ENCODE data around the gene C22orf39.

C22orf39 gene

DNA sequence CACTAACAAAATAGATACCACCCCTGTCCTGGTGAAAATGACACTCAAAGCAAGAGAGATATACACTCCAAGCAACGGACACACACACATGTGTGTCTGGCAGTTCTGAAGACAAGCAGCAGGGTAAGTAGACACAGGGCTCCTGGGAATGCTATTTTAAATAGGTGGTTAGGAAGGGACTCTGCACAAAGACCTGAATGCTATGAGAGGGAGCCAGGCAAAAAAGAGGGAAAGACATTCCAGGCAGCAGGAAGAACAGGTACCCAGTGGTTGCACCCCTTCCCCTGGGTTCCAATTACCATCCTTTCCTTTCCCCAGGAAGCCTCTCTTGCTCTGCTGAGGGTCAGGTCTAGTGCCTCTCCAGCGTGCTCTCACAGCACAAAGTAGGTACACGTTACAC lies 28.5 kb upstream of the C22orf39 start:
- DNase-seq, result no peak

DNA sequence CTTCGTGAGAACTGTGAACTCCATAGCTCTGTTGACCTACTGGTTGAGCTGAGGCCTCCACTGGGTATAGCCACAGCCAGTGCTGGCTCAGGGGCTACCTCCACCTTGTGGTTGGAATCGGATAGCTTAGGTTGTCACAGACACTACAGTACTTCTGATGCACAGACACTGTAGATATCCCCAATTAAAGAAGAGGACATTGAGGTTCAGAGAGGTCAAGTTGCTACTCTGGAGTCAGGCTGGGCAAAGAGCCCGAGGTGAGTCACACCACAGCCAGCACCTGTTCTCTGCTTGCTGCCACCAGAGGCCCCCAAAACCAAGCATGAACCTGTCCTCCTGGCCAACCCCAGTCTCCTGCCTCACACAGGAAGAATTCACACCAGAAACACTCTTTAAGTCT lies 26.1 kb upstream of the C22orf39 start:
- no peak for DNase-seq

DNA sequence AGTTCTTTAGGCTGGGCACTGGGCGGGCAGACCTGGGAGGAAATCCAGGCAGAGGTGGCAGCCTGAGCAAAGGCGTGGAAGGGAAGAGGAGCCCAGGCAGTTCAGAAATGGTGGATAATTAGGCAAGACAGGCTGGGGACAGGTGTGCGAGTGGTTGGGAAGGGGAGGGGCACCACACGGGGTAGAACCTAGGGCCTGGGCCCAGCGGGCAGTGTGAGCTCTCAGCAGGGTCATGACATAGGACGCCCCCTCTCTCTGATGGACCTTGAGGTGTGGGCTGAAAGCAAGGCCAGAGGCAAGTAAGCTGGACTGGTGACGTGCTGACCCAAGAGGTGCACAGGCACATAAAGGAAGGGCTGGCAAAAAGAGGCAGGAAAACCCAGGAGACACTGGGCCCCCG lies 24.7 kb upstream of the C22orf39 start:
- no peak for DNase-seq

DNA sequence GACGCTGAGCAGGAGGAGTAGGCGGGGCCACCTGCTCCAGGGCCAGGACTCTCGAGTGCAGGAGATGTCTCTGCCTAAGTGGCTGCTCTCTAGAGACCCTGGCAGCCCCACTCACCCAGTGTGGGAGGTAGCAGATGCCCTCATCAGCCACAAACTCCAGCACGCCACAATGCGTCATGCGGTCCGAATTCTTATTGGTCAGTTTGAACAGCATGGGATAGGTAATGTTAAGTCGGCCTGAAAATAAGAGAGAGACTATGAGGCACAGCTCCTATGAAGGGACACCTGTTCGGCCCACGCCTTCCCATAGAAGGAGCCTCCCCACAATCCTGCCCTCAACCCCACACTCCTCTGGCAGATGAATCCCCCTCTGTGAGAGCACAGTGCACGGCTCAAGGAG lies 24.1 kb upstream of the C22orf39 start:
- no peak for DNase-seq

DNA sequence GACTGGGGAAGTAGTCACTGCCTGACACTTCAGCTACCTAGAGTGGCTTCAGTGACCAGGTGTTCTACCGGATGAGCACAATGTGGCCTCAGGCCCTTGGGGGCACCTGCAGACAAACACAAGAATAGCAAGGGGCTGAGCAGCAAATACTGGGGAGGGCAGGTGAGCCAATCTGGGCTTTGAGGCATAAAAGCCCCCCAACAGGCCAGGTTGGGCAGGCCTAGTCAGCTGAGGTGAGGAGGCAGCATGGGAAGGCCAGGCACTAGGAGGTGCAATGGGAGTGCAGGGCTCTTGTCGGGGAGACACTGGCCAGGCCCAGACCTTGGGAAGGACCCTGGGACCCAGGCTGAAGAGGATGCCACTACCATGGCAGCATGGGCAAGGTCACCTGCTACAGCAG lies 22.5 kb upstream of the C22orf39 start:
- no peak for DNase-seq

DNA sequence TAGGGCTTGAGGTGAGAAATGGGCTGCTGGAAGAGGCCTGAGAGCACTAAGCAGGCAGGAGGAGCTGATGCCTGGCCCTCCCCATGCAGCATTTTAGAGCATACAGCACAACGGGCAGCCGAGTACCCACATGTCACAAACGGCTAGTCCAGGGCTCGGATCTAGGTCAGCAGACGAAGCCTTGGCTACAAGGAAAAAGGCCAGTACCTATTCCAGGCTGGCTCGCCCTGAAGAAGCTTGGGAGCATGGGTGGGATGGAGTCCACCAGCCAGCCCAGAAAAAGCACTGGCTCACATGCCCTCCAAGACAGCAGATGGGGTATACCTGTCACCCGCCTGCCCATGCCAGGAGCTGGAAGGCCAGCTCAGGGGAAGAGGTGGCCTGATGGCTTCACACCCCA lies 21.9 kb upstream of the C22orf39 start:
- DNase-seq, result no peak

DNA sequence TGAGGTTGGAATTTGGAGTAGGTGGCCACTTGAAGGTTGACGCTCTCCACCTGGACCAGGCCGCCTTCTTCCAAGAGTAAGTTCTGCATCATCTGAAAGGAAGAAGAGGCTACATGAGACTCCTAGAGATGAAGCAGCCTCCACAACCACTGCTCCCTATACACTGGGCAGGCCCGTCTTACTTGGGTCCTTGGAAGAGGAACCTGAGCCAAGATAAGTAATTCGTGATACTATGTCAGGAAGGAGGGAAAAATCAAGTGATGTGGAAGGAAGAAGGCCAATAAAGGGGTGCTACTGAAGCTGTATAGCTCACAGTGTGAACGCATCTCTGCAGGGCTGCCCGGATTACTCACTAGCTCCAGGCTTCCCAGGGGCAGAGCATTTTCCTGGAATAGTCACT lies 20.4 kb upstream of the C22orf39 start:
- no peak for DNase-seq

DNA sequence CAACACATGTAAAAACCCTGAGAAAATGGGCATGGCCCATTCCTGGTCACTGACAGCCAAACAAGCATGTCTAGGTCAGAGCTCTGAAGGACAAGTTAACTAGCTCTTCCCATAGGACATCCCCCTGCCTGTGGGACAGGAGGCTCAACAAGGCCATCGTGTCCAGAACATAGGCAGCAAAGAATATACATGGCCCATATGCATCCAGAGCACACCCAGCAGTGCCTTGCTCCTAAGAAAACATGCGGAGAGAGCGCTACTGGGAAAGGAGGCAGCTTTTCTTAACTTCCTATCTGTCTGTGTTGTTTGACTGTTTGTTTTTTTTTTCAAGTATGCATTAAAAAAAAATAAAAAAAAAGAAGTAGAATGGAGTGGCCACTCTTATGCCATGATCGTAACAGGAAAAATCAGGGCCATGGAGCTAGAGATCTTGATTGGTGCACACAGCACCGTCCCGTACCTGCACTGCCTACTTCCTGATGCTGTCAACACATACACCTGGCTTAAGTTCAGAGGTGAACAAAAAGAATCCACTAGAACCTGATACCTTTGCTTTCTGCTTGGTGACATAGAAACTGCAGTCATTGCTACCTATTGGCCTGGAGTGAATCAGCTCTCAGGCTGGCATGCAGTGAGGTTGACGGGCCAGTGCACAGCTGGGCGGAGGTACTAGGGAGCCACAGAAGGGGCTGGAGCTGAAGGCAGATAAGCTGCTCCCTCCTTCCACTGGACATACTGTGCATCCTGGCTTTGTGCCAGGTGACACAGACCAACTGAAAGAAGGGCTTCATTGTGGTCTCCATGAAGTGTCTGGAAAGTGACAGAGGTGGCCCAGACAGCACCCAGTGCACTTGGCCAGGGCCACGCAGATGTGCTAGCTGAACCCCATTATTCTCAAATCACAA lies 19.6 kb upstream of the C22orf39 start:
- DNase-seq, result no peak

DNA sequence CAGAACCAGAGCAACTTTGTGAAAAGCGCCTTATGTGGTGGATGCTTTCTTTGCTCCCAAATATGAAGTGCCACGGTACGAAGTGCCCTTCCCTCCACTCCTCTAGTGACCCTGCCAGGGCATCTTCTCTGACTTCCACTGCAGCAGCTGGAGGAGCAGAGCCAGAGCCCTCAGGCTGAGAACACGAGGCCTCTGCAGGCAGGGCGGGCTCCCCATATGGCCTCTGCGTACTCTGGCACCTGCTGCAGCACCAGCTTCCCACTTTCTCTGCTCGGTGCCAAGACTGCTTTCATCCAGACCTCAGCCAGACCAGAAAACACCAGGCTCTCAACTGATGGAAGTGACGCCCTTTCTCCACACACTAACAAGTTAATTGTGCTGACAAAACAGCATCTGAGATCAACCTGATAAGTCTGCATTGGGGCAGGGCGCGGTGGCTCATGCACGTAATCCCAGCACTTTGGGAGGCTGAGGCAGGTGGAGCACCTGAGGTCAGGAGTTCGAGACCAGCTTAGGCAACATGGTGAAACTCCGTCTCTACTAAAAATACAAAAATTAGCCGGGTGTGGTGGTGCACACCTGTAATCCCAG lies 18.7 kb upstream of the C22orf39 start:
- DNase-seq, result no peak

DNA sequence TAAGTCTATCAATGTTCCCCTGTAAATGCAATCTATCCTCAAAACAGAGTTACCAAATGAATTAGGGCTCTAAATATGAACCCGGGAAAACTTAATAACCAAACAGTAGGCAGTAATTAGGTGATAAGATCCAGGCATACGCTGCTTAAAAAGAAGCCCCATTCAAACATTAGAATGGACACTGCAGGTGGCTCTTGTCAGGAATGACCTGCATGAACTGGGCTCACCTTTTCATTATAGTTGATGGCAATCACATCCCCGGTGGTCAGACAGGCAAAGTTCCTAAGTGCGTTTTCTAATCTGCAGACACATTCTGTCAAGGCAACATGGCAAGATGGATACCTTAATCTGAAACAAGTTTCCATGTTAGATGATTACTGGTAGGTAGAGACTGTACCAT lies 17.5 kb upstream of the C22orf39 start:
- no peak for DNase-seq

DNA sequence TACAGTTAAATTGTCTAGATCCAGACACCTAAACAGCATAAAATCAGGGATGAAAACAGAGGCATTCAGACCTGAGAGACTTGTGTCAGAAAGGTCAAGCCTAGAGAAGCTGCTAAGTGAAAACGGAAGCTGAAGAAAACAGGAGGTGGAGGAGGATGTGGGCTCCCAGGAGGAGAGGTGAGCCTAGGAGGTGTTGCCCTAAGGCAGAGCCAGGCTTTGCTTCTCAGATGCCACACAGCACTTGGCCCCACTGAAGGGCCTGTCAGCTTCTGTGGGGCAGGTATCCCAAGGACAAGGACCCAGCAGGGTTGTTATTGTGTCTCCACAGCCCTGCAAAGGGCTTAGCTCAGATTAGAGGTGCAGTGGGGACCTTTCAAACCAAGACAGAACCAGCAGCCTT lies 17.0 kb upstream of the C22orf39 start:
- DNase-seq, result no peak

DNA sequence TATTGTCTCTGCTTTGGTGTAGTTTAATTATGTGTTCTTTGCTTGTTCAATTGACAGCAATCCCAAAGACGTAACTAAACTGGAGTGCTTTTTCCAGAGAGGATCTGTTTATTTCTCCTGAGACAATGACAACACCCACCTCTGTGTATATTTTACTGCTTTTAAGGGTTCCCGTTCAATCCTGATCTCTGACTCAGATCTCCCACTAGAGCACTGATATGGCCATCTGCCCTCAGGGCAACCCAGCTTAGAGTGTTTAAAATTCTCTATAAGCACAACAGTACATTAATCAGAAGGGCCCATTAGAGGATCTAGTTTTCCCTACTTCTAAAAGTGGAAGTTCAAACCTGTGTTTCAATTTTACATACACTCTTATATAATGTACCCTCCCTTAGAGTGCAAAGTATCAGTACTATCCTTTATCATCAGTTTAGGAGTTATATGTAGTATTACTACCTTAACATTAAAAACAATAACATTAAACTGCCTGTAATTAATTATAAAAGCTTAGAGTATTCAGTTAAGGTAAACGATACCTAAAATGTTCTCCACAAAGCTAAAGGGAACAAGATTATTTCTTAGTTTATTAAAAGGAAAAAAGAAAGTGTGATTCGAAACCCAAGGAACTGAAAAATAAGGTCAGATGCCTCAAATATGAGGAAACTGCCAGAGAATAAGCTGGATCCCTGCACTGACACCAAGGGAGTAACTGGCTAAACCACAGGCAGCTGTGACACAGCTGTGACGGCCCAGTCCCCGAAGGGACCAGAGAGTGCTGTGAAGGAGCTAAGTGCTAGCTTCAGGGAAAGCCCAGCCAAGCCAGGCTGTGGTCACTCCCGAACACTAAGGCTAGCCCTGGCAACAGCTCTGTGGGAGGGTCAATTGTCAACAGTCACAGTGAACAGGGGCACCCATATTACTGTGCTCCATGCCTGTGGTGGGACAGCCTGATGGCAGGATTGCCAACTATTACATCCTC lies 16.3 kb upstream of the C22orf39 start:
- no peak for DNase-seq

DNA sequence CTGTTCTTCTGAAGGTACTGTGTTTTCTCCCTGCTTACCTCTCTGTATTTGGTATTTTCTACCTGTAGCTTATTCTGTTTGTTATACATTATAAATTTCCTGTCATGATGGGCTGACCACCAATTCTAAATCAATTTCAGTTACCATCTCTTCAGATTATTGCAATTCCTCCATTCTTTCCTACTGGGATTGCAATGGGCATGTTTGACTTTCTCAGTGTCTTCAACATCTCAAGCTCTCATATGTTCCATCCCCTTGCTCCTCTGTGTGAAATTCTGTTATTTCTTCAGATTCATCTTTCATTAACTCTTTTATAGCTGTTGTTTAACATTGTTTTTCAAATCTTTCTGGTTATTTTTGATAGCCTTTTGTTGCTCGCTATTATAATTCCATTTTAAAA lies 15.5 kb upstream of the C22orf39 start:
- DNase-seq, result no peak

DNA sequence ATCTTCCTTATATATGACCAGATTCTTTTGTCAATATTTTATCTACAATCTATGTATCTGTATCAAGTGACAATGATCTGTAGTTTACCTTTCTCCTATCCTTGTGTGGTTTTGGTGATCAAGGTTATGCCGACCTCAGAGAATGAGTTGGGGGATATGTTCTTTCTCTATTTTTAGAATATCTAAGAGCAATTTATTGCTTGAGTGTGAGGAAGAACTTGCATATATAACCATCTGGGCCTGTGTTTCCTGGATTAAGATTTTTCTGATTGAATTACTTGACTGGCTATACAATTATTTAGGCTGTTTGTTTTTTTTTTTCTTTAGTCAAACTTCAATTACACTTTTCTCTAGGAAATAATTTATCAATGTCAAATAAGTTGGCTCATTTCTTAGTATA lies 14.0 kb upstream of the C22orf39 start:
- DNase-seq, result no peak

DNA sequence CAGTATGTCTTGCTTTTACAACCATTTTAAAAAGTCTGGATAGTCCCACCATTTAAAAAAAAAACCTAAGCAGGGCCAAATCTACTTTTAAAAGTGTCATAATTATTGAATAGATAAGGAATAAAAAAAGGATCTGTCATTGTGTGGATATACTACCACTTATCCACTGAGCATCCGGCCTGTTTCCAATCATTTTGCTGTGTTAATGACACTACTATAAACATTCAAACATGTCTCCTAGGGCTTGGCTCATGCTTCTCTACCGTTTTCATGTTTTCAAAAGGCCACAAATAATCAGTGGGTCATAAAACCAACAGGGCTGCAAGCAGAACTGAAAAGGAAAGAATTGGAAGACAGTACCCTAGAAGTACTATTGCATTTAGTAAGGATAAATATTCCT lies 12.5 kb upstream of the C22orf39 start:
- no peak for DNase-seq

DNA sequence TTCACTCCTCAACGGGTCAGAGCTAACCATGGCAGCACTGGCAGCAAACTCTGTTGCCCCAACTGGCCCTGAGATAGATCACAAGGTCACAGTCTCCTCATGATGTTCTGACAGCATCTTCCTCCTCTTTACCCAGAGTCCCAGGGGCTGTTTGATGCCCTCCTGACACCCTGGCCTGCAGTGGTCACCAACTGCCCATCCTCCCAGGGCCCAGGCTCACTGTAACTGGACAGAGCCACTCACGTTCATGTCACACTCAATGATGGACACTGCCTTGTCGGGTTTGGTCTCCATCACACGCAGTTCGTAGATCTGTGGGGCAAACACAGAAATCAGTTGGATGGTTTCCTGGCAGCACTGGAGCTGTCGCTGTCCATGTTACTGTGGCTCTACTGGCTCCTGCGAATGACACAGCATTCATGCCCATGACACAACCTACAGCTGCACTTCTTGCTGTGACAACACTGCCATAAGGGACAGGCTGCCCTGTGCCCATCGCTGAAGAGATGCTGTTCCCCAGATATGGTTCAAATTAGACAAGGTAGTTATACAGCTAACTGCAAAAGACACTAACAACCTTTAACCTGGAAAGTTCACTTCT lies 10.4 kb upstream of the C22orf39 start:
- no peak for DNase-seq

DNA sequence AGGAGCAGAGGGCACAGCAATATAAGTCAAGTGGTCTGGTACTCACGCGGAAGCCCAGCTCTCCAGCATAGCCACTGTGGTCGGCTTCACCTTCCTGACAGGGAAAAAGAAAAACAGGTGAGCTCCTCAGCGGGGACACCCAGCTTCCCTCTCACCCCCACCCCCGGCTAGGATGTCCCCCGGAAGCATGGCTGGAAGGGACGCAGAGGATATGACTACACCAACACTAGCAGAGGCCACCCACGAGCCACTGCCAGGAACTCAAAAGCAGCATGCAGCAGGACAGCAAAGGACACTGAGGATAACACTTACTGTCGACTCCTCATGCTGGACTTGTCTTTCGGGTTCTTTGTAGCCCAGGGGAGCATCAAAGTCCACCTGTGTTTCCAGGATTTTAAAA lies 9.0 kb upstream of the C22orf39 start:
- no peak for DNase-seq

DNA sequence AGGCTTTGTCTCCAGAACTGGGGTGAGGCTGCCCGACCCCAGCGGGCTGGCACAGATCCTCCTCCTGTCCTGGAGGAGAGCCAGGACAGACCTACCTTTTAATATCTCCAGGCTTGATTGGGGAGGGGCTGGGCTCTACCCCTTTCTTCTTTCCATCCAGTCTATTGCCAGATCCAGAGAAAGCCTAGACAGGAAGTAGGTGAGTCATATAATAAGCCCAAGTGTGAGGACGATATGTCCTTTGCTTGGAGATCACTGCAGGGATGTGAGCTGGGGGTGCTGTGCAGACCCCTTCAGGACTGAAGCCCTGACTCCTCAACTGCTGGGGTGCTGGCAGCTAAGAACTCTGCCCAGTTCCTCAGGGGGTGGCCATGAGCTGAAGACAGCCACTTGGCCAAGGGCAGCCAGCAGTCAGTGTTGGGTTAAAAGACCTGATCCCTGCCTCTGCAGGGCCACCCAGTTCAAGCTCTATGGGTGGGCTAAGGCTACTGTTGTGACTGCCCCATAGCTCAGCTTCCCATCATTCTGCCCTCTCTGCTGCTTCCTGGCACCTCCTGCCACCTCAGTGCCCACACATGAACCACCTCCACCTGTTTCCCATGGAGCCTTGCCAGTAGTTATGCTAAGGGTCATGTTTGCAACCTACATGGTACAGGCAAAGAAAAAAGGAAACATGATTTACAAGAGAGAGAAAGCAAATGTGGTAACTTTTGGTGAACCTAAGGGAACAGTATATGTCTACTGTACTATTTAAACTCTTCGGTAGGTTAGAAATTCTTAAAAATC lies 8.3 kb upstream of the C22orf39 start:
- DNase-seq, result no peak

DNA sequence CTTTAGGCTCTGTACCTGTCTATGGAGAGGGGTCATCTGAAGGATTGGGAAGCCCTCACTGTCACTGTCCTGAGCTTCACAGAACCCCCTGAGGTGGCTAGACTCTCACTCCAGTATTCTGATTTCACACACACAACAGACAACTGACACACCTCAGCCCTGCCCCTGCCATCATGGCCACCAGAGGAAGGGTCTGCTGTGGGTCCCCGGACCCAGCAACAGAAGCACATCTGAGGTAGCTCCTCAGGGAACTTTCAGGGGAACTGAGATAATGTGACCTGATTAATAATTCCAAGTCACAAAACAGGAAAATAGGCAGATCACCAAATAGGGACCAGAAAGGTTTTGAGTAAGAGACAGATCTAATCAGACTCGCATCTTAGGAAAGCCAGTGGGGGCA lies 7.5 kb upstream of the C22orf39 start:
- DNase-seq, result no peak

DNA sequence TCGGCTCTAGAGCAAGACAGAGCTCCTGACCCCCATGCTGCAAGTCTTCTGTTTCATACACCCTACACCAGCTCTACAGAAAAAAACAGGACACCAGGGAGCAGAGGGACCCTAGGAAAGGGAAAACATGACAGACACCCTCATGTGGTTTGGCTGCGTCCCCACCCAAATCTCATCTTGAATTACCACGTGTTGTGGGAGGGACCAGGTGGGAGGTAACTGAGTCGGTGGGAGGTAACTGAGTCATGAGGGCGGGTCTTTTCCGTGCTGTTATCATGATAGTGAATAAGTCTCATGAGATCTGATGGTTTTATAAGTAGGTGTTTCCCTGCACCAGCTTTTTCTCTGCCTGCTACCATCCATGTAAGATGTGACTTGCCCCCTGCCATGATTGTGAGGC lies 6.6 kb upstream of the C22orf39 start:
- DNase-seq, result no peak

DNA sequence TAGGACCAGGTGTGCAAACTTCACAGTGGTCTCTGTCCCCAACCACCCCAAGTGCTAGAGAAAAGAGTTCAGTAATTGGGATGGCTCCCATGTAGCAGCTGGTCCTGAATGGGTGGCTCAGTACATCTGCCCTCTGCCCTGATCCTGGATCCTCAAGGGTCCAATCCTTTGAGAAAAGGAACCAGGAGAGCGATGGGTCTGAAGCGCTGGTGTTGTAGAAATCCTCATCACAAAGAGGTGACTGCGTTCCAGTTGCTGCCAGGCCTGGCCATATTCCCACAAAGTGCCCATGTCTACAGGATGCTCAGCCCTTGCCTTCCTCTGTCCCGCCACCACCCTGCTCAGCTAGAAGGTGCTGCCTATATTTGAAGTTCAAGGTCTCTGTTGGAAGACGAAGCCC lies 6.2 kb upstream of the C22orf39 start:
- no peak for DNase-seq

DNA sequence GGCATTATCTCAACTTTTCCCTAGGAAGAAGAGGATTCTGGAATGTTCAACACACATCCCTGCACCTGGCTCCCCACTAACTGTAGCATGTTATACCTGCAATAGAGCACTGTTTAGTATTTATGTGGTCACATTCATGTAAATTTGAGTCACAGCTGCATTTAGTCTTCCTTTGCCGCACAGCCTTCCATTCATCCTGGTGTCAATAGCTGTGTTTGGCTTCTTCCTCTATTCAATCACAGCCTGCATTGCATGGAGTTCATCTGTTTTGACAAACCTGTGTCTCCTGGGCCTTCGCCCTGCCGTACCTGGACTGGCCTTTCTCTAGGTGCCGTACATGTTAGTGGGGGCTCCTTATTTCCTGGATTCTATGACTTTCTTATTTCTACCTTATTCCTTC lies 4.1 kb upstream of the C22orf39 start:
- DNase-seq, result no peak

Data from NCI-H1092 treated with DMSO at 0.1 percent for 48 hours (cell line).